MM.1S (cell line): ENCODE results near the gene ECHDC3.

Experiments
- DNase-seq: peaks from one replicate; pipeline ENCODE4 v3.0.0-alpha.2; 2015
- H2AFZ ChIP-seq: fragments of 300-600 bp; sonication (generic); 2 replicates; pipeline ENCODE4 v1.6.0; 2016; ENCODE audit warnings: antibody characterized with exemption, low read length
- H3F3A ChIP-seq: fragments of 300-600 bp; sonication (generic); 2 replicates; pipeline ENCODE4 v1.6.1; 2016; ENCODE audit warnings: mild to moderate bottlenecking, antibody characterized with exemption, low read length, moderate library complexity, mixed read lengths; ENCODE audit not compliant: insufficient read depth
- H3K27ac ChIP-seq: fragments of 300-600 bp; sonication (generic); 2 replicates; pipeline ENCODE4 v1.5.1; 2016; ENCODE audit warnings: mild to moderate bottlenecking, low read length
- H3K27me3 ChIP-seq: fragments of 300-600 bp; sonication (generic); replicated peaks from 2 replicates; pipeline ENCODE4 v1.6.0; 2016; ENCODE audit warnings: low read length; ENCODE audit not compliant: insufficient read depth
- H3K36me3 ChIP-seq: fragments of 300-600 bp; sonication (generic); replicated peaks from 2 replicates; pipeline ENCODE4 v1.6.1; 2016; ENCODE audit warnings: mild to moderate bottlenecking, low read length, mixed read lengths; ENCODE audit not compliant: insufficient read depth
- H3K4me1 ChIP-seq: fragments of 300-600 bp; sonication (generic); 2 replicates; pipeline ENCODE4 v1.6.1; 2016; ENCODE audit warnings: low read length, mixed read lengths
- H3K4me2 ChIP-seq: fragments of 300-600 bp; sonication (generic); 2 replicates; pipeline ENCODE4 v1.6.0; 2016; ENCODE audit warnings: low read depth, low read length
- H3K4me3 ChIP-seq: fragments of 300-600 bp; sonication (generic); 2 replicates; pipeline ENCODE4 v1.5.1; 2016; ENCODE audit warnings: low read length, mixed read lengths
- H3K79me2 ChIP-seq: fragments of 300-600 bp; sonication (generic); 2 replicates; pipeline ENCODE4 v1.6.1; 2016; ENCODE audit warnings: mixed run types, low read length, mixed read lengths
- H3K9ac ChIP-seq: fragments of 300-600 bp; sonication (generic); 2 replicates; pipeline ENCODE4 v1.6.1; 2016; ENCODE audit warnings: low read length, mixed read lengths
- H3K9me2 ChIP-seq: fragments of 300-600 bp; sonication (generic); replicated peaks from 2 replicates; pipeline ENCODE4 v1.6.1; 2016; ENCODE audit warnings: mild to moderate bottlenecking, low read length, mixed read lengths; ENCODE audit not compliant: insufficient read depth
- H3K9me3 ChIP-seq: fragments of 300-600 bp; sonication (generic); replicated peaks from 2 replicates; pipeline ENCODE4 v1.6.1; 2016; ENCODE audit warnings: mild to moderate bottlenecking, low read length, mixed read lengths; ENCODE audit not compliant: insufficient read depth
- H4K20me1 ChIP-seq: fragments of 300-600 bp; sonication (generic); 2 replicates; pipeline ENCODE4 v1.6.1; 2016; ENCODE audit warnings: mild to moderate bottlenecking, low read length, moderate library complexity, mixed read lengths; ENCODE audit not compliant: insufficient read depth
- EZH2 ChIP-seq: fragments of 300-600 bp; sonication (generic); optimal IDR thresholded peaks from 2 replicates; pipeline ENCODE3; 2017; ENCODE audit warnings: low read depth, mild to moderate bottlenecking, antibody characterized with exemption, low read length, mixed read lengths
- EZH2phosphoT487 ChIP-seq: fragments of 300-600 bp; sonication (generic); IDR thresholded peaks from 2 replicates; pipeline ENCODE4 v1.6.1; 2018; ENCODE audit warnings: antibody characterized with exemption, low read length
- TF ChIP-seq, protein P1 (sequence below): fragments of 300-600 bp; sonication (generic); IDR thresholded peaks from 2 replicates; pipeline ENCODE4 v1.5.1; 2016; ENCODE audit warnings: antibody characterized with exemption, low read length, mixed read lengths

Gene ECHDC3, protein sequence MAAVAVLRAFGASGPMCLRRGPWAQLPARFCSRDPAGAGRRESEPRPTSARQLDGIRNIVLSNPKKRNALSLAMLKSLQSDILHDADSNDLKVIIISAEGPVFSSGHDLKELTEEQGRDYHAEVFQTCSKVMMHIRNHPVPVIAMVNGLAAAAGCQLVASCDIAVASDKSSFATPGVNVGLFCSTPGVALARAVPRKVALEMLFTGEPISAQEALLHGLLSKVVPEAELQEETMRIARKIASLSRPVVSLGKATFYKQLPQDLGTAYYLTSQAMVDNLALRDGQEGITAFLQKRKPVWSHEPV

DNA sequence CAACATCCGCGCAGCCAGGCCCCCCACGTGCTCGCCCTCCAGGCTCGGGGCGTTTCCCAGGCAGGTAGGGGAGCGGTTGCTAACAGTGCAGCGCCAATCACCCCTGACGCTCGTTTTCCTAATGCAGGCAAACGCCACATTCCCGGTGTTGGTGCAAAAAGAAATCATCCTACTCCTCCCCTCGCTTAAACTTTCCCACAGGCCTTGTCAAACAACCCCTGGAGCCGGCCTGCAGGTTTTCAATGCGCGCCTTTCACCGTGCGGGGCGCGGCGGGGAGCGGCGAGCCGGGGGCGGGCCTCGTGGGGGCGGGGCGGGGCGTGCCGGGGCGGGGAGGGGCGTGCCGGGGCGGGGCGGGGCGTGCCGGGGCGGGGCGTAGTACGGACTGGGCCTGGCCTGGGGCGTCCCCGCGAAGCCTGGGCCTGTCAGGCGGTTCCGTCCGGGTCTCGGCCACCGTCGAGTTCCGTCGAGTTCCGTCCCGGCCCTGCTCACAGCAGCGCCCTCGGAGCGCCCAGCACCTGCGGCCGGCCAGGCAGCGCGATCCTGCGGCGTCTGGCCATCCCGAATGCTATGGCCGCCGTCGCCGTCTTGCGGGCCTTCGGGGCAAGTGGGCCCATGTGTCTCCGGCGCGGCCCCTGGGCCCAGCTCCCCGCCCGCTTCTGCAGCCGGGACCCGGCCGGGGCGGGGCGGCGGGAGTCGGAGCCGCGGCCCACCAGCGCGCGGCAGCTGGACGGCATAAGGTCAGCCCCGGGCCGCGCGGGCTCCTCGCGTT lies at the start of gene ECHDC3:
ECHDC3 (plus strand) TSS at position 374 of the 770 bp plus-strand sequence; CDS start at position 569, 195 bp downstream.
- no peaks in the 10 kb centered on the region for H3F3A ChIP-seq
- TF ChIP-seq EZH2phosphoT487: no peak
- TF ChIP-seq, protein P1, sequence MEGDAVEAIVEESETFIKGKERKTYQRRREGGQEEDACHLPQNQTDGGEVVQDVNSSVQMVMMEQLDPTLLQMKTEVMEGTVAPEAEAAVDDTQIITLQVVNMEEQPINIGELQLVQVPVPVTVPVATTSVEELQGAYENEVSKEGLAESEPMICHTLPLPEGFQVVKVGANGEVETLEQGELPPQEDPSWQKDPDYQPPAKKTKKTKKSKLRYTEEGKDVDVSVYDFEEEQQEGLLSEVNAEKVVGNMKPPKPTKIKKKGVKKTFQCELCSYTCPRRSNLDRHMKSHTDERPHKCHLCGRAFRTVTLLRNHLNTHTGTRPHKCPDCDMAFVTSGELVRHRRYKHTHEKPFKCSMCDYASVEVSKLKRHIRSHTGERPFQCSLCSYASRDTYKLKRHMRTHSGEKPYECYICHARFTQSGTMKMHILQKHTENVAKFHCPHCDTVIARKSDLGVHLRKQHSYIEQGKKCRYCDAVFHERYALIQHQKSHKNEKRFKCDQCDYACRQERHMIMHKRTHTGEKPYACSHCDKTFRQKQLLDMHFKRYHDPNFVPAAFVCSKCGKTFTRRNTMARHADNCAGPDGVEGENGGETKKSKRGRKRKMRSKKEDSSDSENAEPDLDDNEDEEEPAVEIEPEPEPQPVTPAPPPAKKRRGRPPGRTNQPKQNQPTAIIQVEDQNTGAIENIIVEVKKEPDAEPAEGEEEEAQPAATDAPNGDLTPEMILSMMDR: no peak
- no peak for TF ChIP-seq EZH2
- no peaks in the 10 kb centered on the region for H3K36me3 ChIP-seq
- peak within 1 kb of the TSS; percentile 49; the same call in 1 of the 2 replicates for H3K4me2 ChIP-seq
- H3K4me1 ChIP-seq: no peaks in the 10 kb centered on the region
- H3K27me3 ChIP-seq: no peaks in the 10 kb centered on the region; the same call in 1 of the 2 replicates
- no peak within 1 kb of the TSS for H3K9ac ChIP-seq
- peak; percentile 24 for DNase-seq
- no peaks in the 10 kb centered on the region for H4K20me1 ChIP-seq
- H3K9me2 ChIP-seq: no peaks in the 10 kb centered on the region
- no peak within 1 kb of the TSS for H2AFZ ChIP-seq
- peak within 1 kb of the TSS; percentile 44 for H3K4me3 ChIP-seq
- H3K9me3 ChIP-seq: no peaks in the 10 kb centered on the region
- H3K27ac ChIP-seq: no peak within 1 kb of the TSS
- H3K79me2 ChIP-seq: no peaks in the 10 kb centered on the region

GRCh38 chr10:11693376-11693775 lies 48.8 kb upstream of the ECHDC3 start:
- TF ChIP-seq EZH2: no peak
- no peak for TF ChIP-seq EZH2phosphoT487
- TF ChIP-seq, protein P1: no peak

DNA sequence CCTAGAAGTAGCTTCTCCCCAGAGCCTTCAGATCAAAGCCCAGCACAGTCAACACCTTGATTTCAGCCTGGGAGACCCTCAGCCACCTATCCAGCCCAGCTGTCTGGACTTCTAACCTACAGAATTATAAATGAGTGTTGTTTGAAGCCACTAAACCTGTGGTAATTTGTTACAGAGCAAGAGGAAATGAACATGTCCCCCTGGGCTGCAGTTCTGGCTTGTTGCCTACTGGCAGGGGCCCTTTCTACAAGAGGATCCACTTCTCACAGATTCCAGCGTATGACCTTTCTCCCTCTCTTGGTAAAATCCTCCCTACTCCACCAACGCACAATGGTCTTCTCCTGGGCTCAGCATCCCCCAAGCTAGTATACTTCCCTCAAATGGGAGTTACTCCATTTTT lies 46.4 kb upstream of the ECHDC3 start:
- H3K4me3 ChIP-seq: no peak overlapping the region
- H3K9me2 ChIP-seq: no peaks in the 10 kb centered on the region
- no peaks in the 10 kb centered on the region for H3K9me3 ChIP-seq
- H3K4me2 ChIP-seq: no peak overlapping the region
- H3K79me2 ChIP-seq: no peaks in the 10 kb centered on the region
- no peak overlapping the region for H3K27ac ChIP-seq
- peaks cover 69% of the 10 kb centered on the region for H3K27me3 ChIP-seq
- no peaks in the 10 kb centered on the region for H3K36me3 ChIP-seq
- H4K20me1 ChIP-seq: no peaks in the 10 kb centered on the region
- no peaks in the 10 kb centered on the region for H3F3A ChIP-seq
- DNase-seq: no peak
- H3K9ac ChIP-seq: no peak overlapping the region
- TF ChIP-seq EZH2phosphoT487 (no peak), EZH2 (no peak)
- TF ChIP-seq, protein P1: no peak
- no peak overlapping the region for H2AFZ ChIP-seq
- no peaks in the 10 kb centered on the region for H3K4me1 ChIP-seq

More at GRCh38 chr10:11693376-11693775, 48.8 kb upstream of the ECHDC3 start:
- Histone ChIP-seq H3K9me3 (no peaks in the 10 kb centered on the region), H3K9me2 (no peaks in the 10 kb centered on the region), H3K9ac (no peak overlapping the region), H3K36me3 (no peaks in the 10 kb centered on the region), H3K4me2 (no peak overlapping the region), H3F3A (no peaks in the 10 kb centered on the region), H3K79me2 (no peaks in the 10 kb centered on the region), H3K4me3 (no peak overlapping the region), H3K4me1 (no peaks in the 10 kb centered on the region), H3K27ac (no peak overlapping the region), H2AFZ (no peak overlapping the region), H3K27me3 (peaks cover 67% of the 10 kb centered on the region), H4K20me1 (no peaks in the 10 kb centered on the region)
- DNase-seq: no peak
